HG02981 (cell line): ENCODE data around the gene MEST.
"Not testable (repeated sequence)": the region's sequence is repeated elsewhere in the genome, so short reads cannot be mapped to it uniquely, and the experiment has no call there.

Experiments used
- ATAC-seq: cut with Tn5 transposase; IDR thresholded peaks from one replicate; pipeline ENCODE4 v1.9.1; 2021; ENCODE audit warnings: mild to moderate bottlenecking, moderate library complexity; ENCODE audit not compliant: unreplicated experiment

The MEST gene, protein sequence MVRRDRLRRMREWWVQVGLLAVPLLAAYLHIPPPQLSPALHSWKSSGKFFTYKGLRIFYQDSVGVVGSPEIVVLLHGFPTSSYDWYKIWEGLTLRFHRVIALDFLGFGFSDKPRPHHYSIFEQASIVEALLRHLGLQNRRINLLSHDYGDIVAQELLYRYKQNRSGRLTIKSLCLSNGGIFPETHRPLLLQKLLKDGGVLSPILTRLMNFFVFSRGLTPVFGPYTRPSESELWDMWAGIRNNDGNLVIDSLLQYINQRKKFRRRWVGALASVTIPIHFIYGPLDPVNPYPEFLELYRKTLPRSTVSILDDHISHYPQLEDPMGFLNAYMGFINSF

DNA sequence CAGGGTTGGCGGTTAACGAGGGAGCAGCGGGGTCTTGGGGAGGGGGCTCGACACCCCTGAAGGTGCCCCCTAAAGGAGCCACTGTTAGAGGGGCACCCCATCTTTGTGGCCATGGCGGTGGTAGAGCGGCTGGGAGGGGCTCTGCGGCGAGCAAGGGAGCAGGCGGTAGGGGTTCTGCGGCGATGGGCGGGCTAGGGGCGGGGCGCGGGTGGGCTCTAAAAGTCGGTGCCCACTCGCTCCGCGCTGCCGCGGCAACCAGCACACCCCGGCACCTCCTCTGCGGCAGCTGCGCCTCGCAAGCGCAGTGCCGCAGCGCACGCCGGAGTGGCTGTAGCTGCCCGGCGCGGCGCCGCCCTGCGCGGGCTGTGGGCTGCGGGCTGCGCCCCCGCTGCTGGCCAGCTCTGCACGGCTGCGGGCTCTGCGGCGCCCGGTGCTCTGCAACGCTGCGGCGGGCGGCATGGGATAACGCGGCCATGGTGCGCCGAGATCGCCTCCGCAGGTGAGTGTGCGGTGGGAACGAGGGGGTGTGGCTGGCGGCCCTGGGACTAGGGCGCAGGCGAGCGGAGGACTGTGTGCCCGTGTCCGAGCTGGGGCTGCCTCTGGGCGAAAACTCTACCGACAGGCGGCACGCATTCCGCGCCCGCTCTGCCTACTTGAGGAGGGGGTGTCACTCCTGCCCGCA, at the start of gene MEST:
TSS of gene MEST (plus strand) at position 245 of the 682 bp plus-strand sequence. CDS start at position 474, 229 bp downstream.
- no peak for ATAC-seq

DNA sequence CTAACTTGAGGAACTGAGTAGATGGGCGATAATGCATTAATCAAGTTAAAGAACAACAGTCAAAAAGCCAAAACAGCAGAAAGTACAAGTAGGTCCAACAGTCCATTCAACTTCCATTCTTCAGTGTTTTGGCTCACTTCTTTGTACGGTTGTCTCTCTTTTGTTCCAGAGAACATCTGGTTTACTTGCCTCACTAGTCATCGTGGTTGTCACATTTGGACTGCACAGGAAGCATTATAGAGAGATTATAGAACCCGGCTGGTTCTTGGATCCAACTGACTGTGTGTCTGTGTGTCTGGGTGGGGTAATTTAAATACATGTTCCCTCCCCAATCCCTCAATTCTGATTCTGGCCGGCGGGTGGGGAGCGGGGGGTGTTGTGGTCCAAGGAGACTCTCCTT, 49.3 kb upstream of the MEST start:
- ATAC-seq, result no peak

DNA sequence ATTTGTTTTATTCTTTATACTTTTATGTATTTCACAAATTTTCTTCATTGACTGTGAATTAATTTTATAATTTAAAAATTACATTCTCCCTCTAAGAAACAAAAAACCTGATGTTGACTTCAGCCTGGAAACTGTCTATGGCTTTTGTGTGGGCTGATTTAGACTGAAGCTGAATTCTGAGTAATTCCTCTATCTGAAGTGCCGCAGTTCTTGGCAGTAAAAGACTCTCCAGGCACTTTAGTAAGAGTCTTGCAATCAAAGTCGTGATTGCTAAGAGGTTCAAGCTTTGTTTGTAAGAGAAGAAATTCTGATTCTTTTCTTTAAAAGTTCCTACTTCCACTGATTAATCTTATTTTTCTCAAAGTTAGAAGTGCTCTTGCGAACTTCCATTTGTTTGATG, 47.7 kb upstream of the MEST start:
- no peak for ATAC-seq

DNA sequence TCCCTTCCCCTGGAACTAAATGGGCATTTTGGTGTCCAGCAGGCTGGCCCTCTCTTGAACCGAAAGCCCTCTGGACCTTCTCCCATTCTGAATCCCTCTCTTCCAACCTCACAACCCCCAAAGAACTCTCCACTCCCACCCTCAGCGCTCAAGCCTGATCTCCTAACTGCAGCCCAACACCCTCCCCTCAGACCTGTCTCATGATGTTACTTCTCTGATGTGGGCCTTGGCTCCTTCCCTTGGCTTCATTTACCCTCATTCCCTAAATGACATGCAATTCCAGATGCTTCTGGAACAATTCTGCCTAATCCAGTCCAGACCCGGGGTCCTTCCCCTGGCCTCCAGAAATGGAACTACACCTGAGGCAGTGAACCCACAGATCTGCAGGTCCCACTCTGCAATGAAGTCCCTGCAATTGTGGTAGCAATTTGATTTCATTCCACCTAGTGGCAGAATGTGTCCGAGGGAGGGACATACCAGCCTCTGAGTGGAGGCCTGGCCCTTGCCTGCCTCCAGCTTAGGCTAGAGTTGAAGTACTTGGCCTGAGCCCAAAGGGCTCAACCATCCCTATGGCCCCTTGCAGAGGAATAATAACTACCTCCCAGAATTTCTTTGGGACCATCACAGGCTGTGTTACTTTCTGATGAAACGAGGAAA, 47.0 kb upstream of the MEST start:
- ATAC-seq, result no peak

DNA sequence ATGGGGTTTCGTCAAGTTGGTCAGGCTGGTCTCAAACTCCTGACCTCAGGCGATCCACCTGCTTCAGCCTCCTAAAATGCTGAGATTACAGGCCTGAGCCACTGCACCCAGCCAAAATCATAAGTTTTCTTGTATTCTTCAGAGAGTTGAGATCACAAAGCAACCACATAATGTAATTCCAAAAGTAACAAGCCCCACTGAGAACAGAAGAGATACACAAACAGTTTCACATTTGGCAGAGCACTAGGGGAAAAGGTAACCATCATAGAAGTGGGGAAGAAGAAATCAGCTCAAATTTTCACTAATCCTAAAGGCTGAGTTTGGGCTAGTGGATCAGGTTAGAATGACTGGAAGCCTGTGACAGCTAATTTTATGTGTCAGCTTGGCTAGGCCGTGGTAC, 45.6 kb upstream of the MEST start:
- no peak for ATAC-seq

DNA sequence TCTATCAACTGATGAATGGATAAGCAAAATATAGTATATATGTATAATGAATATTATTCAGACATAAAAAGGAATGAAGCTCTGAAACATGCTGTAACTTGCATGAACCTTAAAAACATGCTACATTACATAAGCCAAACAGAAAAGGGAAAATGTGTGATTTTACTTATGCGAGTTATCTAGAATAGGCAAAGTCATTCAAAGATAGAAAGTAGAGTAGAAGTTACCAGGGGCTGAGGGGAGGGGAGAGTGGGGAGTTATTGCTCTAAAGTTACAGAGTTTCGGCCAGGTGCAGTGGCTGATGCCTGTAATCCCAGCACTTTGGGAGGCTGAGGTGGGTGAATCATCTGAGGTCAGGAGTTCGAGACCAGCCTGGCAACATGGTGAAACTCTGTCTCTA, 40.5 kb upstream of the MEST start:
- not testable (repeated sequence) for ATAC-seq

DNA sequence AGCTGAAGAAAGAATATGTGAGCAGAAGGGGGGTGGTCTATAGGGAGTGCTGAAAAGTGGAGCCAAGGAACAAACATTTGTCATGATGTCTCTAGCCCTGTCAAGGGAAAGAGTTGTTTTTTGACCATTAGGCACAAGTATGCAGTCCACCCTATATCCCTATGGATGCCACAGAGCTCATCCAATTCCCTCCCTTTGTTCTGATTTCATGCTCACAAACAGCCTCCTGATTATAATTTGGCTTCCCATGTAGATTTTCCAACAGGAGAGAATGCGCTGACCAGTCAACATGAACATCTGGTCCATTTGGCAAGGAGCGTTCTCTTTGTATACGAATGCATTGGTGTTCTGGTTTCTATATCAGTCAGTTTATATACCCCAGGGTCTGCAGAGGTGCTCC, 38.9 kb upstream of the MEST start:
- ATAC-seq, result no peak

DNA sequence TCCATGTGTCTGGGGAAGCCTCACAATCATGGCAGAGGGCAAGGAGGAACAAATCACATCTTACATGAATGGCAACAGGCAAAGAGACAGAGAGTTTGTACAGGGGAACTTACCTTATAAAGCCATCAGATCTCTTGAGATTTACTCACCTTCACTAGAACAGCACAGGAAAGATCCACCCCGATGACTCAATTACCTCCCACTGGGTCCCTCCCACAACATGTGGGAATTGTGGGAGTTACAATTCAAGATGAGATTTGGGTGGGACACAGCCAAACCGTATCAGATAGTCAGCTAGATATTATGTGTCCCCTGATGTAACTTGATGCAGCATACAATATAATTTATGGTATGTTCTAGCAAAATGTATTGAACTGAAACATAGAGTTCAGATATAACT, 36.9 kb upstream of the MEST start:
- ATAC-seq, result no peak

DNA sequence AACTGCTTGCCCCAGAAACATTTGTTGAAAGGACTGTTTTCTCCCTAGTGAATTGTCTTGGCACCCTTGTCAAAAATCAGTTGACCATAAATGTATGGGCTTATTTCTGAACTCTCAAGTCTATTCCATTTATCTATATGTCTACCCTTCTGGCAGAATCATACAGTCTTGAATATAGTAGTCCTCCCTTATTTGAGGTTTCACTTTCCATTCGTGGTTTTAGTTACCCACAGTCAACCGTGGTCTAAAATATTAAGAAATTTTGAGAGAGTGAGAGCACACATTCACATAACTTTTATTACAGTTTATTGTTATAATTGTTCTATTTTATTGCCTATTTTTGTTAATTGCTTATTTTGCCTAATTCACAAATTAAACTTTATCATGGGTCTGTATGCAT, 33.6 kb upstream of the MEST start:
- ATAC-seq, result no peak

DNA sequence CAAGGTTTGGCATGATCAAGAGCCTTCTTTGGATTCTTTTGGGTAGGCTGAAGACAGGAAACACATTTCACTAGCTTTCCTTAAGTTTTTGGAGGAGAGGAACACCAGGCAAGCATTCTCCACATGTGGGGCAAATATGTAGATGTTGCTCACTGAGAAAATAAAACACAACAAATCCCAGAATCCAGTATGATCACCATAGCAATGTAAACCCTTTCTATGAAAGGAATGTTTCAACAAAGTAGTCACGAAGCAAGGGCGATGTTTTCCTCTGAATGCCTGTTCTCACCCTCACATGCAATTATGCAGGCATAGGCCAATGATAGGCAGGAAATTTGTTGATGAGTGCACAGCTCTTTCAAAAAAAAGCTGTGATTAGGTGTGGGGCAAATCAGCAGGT, 30.6 kb upstream of the MEST start:
- ATAC-seq, result no peak

DNA sequence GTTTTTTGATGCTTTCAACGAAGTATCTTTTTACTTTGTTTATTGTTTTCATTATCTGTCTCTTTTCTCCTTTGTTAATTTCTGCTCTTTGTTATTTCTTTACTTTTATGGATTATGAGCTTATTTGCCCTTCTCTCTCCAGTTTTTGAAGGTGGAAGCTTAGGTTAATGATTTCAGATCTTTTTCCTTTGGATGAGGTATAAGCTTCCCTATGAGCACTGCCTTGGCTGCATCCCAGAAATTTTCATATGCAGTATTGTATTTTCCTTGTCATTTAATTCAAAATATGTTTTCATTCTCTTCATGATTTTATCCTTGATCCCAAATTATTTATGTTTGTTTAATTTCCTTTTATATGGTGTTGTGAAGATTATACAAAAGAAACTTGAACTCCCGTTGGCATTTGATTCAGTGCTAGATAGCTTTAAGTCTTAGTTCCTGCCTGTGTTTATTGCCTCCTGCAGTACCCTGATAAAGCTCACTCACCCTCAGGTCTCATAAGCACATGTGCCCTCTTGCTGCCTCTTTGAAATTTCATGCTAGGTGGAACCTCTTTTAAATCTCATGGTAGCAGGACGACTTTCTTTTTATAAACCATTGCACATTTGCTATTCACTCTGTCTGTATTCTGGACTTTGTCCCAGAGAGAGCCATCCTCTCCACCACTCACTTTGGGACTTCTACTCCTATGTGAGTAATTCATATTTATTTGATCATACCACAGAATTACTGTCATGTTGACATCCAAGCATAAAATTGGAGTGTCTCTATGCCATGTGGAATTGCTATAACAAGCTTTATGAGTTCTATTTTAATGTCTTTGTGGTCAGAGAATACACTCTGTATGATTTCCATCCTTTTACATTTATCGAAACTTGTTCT, 28.1 kb upstream of the MEST start:
- no peak for ATAC-seq

DNA sequence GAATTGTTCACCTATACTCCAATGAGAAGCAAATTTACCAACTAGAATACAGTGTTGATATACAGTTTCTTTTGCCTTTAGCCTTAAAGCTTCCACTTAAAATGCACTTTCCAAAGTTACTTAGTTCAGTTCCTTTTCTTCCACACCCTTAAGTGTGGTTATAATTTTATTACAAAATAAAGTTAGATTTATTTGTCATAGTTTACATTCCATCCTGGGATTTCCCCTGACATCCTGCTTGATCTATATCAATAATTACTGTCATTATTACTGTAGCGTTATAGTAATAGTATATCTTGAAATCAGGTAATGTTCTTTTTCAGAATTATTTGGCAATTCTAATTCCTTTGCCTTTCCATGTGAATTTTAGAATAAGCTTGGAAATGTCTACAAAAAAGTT, 23.3 kb upstream of the MEST start:
- no peak for ATAC-seq

DNA sequence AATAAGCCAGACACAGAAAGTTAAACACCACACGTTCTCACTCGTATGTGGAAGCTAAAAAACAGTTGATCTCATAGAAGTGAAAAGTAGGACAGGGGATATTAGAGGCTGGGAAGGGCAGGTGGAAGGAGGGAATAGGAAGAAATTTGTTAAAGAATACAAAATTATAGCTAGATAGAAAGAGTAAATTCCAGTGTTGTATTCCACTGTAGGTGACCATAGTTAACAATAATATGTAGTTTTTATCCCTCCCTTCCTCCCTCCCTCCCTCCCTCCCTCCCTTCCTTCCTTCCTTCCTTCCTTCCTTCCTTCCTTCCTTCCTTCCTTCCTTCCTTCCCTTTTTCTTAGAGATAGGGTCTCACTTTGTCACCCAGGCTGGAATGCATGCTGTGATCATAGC, 19.9 kb upstream of the MEST start:
- ATAC-seq, result no peak

DNA sequence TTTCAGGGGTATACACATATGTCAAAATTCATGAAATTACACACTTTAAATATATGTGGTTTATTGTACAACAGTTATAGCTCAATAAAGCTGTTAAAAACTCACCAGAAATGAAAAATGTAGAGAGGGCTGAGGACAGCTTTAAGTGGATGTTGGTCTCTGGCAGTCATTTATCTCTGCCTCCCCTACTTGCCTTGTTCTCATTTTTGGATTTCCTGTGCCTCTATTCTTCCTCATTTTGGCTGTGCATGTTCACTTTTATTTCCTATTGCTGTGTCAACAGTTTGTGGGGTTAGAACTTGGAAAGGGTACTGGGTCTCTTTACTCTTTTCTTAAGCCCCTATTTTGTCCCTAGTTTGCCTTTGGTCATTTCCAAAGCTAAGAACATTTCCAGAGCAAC, 18.6 kb upstream of the MEST start:
- no peak for ATAC-seq

DNA sequence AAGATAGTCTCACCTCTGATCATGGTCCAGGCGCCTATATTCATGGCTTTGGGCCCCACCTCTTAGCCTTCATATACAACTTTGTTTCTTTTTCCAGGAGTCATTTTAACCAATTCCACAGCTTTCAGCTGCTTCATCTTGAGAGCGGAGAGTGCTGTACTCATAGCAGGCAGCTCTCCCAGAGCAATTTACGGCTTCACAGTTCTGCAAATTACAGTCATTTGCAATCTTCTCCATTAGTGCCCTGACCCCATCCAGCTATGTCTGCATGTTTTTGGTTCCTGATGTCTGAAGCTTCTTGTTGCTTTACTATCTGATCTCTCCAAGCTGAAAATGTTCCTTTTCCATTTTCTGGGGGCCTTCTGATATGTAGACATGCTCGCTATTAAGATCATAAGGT, 18.0 kb upstream of the MEST start:
- ATAC-seq, result no peak

DNA sequence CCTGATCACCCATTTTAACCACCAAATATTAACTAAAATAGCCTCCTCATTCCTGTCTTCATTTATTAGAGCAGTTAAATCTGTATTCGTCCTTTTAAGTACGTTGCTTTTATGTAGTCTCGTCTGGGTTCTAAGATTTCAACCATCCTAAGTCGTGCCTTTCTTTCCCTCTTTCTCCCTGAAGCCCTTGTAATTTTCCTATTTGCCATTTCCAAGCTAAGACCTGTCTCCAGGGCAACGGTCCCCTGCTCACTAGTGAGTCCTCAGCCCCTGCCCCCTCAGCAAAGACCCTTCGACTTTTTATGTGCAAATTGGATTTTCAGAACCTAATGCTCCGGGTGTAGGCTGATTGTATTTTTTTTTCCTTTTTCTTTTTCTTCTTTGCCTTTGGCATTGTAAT, 16.1 kb upstream of the MEST start:
- no peak for ATAC-seq

DNA sequence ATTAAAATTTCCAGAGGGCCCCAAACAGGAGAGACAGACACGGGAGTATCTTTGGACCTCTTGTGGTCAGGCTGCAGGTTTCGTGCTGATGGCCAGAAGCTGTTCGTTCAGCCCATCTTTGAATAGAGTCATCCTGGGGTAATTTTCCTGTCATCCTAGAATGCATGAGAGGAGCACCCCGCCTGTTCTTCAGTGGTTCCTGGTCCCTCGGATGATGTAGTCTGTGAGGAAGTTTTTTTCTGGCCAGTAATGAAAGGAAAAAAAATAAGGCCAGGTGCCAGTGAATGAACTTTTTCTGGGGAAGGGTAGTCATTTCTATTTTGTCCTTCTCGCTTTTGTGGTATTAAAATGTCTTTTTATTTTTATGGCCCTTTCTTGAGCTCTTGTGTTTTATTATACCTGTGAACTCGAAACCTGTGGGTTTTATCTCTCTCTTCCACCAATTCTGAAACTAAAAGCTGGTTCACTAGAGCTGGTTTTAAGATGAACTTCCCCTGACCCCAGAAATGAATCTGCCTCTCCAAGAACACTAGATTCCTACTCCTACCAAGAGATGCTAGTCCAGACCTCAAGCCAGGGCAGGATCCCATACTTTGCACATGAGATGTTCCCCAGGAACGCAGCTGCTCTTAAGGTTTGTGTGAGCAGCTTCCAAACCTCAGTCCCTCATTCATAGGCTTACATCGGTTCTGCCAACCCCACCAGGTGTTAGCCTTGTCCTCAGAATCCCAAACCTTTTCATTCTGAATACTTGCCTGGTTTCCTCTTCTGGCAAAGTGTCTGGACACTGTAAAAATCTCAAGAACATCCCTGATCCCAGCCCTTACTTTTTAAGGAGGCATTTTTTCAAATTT, 15.4 kb upstream of the MEST start:
- ATAC-seq, result peak; percentile 83

DNA sequence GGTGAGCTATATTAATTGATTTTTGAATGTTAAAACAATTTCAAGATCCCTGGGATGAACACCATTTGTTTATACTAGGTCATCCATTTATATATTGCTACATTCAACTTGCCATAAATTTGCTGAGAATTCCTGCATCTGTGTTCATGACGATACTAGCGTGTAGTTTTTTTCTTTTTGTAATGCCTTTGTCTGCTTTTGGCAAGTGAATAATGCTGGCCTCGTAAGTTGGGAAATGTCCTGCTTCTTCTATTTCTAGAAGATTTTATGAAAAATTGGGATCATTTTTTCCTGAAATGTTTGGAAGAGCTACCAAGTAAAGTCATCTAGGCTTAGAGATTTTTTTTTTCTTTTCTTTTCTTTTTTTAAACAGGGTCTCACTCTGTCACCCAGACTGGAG, 12.9 kb upstream of the MEST start:
- no peak for ATAC-seq

DNA sequence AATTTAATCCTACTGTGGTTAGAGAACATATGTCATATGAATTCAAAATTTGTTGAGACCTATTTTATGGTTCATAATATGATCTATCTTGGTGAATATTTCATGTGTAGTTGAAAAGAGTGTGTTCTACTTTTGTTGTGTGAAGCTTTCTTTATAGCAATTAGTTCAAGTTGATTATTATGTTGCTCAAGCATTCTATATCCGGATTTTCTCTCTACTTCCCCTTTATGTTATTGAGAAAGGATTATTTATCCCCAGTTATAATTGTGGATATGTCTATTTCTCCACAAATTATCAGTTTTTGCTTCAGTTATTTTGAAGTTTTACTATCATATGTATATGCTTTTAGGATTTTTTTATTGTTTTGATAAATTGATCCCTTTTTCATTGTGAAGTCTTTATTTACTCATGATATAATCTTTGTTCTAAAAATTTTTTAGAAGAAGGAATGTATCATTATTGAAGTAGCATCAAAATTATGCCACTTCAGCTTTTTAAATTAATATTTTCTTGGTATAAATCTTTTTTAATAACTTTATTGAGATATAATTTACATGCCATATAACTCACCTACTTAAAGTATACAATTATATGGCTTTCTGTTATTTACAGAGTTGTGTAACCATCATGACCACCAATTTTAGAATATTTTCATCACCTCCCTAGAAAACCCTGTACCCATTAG, 12.0 kb upstream of the MEST start:
- no peak for ATAC-seq

DNA sequence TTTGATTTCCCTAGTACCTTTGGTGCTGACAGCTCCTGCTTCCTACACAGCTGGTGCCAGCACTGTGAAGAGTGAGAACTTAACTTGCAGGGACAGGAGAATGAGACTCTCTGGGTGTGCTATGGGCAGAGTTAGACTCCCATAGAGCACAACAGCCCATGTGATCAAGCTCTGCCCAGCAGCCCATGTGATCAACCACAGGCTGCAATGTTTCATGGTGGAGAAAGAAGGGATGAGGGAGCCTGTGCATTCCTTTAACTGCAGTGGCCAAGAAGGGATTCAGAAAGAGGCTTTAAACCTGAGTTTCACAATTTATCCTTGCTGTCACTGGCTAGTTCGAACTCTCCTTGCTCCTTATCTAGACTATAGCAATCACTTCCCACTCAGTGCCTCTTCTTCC, 10.0 kb upstream of the MEST start:
- ATAC-seq, result no peak
